HG03565 (cell line): ENCODE results near the gene TSTD1.

Source experiments
- ATAC-seq: cut with Tn5 transposase; IDR thresholded peaks from one replicate; pipeline ENCODE4 v1.9.1; 2021; ENCODE audit warnings: mild to moderate bottlenecking, moderate library complexity; ENCODE audit not compliant: unreplicated experiment

Gene TSTD1

GRCh38 chr1:161038523-161039153 is at the start of gene TSTD1:
Gene TSTD1, minus strand, starts transcription at chr1:161038964. Its CDS starts 75 bp downstream, at chr1:161038889.
- peak; percentile 67 for ATAC-seq

GRCh38 chr1:161086457-161086856 is 47.7 kb upstream of the TSTD1 start:
- no peak for ATAC-seq

GRCh38 chr1:161085165-161085564 is 46.4 kb upstream of the TSTD1 start:
- ATAC-seq: no peak

- no peak for ATAC-seq
These were observed 45.8 kb upstream of the TSTD1 start for GRCh38 chr1:161084597-161084988.

GRCh38 chr1:161083748-161084596 is 45.2 kb upstream of the TSTD1 start:
- ATAC-seq: no peak

GRCh38 chr1:161082996-161083747 is 44.4 kb upstream of the TSTD1 start:
- no peak for ATAC-seq

- ATAC-seq: no peak
These were observed 43.7 kb upstream of the TSTD1 start for GRCh38 chr1:161082483-161082882.

- ATAC-seq: no peak
These were observed 42.8 kb upstream of the TSTD1 start for GRCh38 chr1:161081519-161081918.

- ATAC-seq: no peak
These were observed 42.0 kb upstream of the TSTD1 start for GRCh38 chr1:161080441-161081405.

GRCh38 chr1:161079436-161080110 is 40.8 kb upstream of the TSTD1 start:
- ATAC-seq: no peak

GRCh38 chr1:161077426-161077825 is 38.7 kb upstream of the TSTD1 start:
- ATAC-seq: no peak

GRCh38 chr1:161076410-161076809 is 37.6 kb upstream of the TSTD1 start:
- ATAC-seq: no peak

GRCh38 chr1:161074676-161075368 is 36.1 kb upstream of the TSTD1 start:
- ATAC-seq: no peak

- no peak for ATAC-seq
These were observed 34.8 kb upstream of the TSTD1 start for GRCh38 chr1:161073474-161074121.

GRCh38 chr1:161072751-161073449 is 34.1 kb upstream of the TSTD1 start:
- no peak for ATAC-seq

GRCh38 chr1:161071886-161072371 is 33.2 kb upstream of the TSTD1 start:
- no peak for ATAC-seq

- no peak for ATAC-seq
These were observed 32.0 kb upstream of the TSTD1 start for GRCh38 chr1:161070761-161071160.

- ATAC-seq: peak; percentile 83
These were observed 31.0 kb upstream of the TSTD1 start, which contains the start of gene ARHGAP30 for GRCh38 chr1:161069731-161070270. Gene ARHGAP30, minus strand, starts transcription at chr1:161069891. Its CDS starts 267 bp downstream, at chr1:161069624.
